Activated CD4-positive, alpha-beta T cell treated with anti-CD3 and anti-CD28 coated beads, Interleukin-2, amount 50 U/mL, for 48 hours (primary cell): ENCODE data around the gene FUT8.
"Not testable (repeated sequence)": the region's sequence is repeated elsewhere in the genome, so short reads cannot be mapped to it uniquely, and the experiment has no call there.

Experiments
- DNase-seq, 2 experiments: peaks; one replicate each; pipeline ENCODE4 v3.0.0-alpha.2; 2020

FUT8 gene

DNA sequence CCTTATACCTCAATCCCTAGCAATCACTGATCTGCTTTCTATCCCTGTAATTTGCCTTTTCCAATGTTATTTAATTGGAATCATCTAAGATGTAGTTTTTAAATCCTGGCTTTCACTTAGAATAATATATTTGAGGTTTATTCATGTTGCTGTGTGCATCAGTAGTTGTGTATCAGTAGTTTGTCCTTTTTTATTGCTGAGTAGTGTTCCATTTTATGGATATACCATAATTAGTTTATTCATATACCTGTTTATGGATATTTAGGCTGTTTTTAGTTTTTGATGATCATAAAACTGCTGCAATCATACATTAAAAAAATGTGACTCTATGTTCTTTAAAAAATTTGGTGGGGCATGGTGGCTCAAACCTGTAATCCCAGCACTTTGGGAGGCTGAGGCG is 43.7 kb downstream of the FUT8 start:
- no peak for DNase-seq

DNA sequence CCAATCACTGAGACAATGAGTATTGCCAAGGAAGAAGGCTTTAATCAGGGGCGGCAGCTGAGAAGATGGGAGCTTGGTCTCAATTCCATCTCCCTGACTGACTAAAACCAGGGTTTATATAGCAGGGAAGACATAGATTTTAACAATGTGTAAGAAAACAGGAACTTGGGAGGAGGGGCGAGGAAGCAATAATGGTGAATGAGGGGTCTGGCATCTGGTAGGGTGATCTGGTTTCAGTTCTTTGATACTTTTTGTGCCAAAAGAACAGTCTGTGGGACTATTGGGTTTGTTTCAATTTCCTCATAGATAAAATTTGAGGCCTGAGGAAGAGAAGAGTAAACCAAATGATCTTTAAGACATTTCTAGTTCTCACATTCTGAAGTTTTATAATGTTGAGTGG is 49.2 kb downstream of the FUT8 start:
- no peak for DNase-seq

DNA sequence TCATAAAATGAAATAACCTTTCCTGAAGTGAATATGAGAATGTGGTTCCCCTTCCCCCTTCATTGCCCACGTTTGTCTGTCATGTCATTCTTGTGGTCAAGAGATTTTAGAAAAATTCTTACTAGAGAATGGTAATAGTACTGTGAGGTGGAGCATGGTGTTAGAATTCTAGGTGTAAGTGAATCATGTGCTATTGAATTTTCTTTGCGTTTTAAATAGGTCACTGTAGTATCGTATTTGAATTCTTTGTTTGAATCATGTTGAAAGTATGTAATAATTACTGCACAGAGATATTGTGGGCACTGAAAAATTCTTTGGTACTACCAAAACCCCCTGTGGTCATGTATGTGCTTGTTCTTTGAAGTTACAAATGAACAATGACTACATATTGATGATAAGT is 49.9 kb downstream of the FUT8 start:
- peak in 1 of 2 experiments; percentile 24 for DNase-seq

DNA sequence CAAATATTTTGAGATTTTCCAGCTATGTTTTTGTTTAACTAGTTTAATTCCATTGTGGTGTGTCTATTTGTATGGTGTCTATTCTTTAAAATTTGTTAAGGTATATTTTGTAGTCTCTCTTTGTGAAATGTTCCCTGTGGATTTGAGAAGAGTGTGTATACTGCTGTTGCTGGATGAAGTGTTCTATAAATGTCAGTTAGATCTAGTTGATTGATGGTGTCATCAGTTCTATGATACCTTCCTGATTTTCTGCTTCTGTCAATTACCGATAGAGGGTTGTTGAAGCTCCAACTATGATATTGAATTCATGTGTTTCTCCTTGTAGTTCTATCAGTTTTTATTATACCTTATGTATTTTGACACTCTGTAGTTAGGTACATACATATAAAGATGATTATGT is 53.1 kb downstream of the FUT8 start:
- no peak for DNase-seq

DNA sequence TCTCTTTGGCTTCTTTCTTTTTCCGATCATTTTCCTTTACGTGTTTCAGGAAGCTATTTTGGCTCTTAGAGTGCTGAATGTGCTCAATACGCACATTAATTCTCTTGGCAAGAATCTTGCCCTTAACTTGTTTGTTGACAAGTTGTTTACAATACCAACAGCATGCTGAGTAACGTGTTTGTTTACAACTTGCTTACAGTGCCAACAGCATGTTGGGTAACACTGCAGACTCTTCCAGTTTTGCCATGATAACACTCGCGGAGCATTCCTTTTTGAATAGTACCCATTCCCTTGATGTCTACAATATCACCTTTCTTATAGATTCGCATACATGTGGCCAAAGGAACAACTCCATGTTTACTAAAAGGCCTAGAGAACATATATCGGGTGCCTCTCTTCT is 55.4 kb downstream of the FUT8 start:
- DNase-seq = not testable (repeated sequence)

DNA sequence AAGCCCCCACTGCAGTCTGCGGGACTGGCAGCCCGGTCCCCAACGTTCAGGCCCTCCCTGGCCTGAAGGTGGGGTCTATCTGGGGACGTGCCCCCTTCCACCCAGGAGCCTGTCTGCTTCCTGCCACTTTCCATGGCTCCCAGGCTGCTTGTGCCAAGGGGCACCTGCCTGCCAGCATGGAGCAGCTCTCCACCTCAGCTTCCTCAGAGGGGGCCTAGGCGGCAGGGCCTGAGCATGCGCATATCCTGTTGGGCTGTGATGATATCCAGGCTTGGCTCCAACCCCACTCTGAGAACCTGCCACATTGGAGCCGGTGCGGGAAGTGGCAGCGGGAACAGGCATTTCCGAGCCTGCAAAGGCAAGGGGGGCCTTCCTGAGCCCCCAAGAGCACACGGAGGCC is 57.4 kb downstream of the FUT8 start:
- DNase-seq = no peak

DNA sequence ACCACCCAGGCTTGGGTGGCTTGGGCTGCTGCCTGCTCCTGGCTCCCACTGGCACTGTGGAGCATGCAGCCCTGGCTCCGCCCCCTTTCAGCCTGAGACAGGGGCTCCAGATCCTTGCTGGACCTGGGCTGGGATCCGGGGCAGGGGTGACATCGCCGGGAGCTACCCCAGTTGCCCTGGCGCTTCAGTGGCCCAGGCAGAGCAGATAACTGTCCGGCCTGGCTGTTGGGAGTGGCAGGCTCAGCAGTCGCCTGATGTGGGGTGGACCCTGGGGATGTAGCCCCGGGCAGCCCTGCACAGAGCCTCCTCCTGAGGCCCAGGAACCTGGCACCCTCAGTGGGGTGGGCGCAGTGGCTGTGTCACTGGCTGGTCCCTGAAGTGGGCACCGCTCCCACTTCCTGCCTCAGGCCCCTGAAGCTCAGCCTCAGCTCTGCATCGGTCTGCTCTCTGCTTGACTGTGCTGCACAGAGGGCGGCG is 57.9 kb downstream of the FUT8 start:
- no peak for DNase-seq

DNA sequence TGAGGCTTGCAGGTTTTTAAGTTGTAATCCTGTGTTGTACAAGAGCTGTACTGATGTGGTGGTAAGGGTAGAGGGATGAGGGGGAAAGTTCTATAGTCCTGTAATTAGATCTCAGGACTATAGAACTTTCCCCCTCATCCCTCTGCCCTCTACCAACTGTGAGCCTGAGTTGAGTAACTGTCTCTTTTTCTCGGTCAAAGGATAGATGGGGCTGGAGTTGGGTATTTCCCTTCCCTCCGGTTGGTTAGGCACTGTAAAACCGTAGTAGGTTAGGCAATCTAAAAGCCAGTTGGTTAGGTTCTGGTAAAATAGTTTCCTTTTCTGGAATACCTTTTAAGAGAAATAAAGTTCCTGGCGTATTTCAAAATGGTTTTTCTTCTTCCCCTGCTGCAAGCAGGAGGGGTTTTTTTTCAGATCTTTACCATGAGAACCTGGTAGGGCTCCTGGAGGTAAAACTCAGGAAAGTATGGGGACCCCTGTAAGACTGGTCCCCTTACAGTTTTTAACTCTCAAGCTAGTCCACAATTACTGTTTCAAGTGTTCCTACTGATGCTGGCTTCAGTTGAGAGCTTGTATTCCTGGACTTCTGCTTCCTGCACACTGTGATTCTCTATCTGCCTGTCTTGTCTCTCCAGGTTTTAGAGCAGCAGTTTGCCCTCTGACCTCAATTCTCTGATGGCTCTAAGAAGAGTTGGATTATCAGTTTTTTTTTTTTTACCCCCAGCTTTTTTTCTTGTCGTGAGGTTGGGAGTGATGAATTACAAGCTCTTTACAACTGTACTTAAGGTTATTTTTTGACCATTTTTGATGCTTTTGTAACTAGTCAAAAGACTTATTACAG is 58.7 kb downstream of the FUT8 start:
- no peak for DNase-seq

DNA sequence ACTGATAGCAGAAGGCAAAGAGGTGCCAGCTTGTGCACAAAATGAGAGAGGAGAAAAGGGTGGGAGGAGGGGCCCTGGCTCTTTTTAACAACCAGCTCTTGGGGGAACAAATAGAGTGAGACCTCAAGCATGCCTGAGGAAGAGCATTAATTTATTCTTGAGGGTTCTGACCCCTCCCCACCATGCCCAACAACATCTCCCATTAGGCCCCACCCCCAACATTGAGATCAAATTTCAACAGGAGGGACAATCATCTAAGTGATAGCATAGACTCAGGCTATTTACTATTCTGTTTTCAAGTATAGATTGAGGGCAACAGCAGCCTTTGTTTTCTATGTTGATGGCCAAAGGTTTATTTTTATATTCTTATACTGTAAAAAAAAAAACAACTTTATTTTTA is 59.7 kb downstream of the FUT8 start:
- DNase-seq = no peak

DNA sequence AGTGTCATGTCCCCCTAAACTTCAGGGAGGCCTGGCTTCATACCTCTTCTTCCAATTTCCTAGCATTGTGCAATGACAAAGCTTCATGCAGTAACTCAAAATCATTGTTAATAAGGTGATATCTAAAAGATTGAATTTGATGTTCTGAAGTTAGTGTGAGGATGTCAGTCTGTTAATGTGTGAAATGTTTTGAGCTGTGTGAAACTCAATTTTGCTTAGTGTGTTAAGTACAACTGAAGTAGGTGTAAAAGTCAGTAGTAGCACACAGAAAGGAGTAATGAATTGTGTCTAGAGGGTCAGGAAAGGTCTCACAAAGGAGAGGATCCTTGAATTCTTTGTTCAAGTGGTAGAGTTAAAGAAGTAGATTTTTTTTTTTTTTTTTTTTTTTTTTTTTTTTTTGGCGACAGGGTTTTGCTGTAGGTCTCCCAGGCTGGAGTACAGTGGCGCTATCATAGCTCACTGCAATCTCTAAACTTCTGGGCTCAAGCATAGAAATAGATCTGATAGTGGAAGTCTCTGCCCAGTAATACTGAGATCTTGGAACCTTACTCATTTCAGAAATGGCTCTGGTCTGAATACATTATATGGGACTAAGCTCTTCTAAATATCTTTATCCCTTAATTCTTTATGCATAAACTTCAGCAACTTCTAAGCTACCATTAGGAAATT is 63.9 kb downstream of the FUT8 start:
- no peak for DNase-seq

DNA sequence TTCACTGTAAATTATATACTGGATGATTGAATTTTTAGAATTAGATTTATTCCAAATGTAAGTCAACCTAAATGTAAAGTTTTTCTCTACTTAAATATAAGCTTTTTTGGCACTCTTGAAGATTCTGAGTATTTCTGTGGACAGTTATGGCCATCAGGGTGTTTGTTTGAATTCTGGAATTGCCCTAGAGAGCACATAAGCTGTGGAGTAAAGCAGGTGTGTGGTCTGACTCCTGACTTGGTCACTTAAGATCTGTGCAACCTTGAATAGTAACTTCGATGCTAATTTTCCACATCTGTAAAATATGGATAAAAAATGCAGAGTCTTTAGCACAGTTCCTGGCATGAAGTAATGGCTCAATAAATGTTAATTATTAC is 64.4 kb downstream of the FUT8 start:
- no peak for DNase-seq

DNA sequence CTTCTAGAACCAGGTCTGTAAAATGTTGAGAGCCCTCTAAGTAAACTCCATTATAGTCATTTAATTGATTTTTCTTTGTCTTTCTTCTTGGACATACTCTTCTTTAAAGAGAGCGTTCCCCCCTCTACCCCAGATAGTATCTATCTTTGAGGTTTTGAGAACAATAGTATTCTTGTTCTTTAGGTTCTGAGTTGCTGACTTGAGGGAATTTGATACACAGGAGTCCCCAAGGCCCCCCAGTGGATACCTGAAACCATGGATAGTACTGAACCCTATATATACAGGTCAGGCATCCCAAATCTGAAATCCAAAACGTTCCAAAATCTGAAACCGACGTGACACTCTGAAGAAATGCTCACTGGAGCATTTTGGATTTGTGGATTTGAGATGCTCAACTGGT is 65.5 kb downstream of the FUT8 start:
- DNase-seq = no peak

DNA sequence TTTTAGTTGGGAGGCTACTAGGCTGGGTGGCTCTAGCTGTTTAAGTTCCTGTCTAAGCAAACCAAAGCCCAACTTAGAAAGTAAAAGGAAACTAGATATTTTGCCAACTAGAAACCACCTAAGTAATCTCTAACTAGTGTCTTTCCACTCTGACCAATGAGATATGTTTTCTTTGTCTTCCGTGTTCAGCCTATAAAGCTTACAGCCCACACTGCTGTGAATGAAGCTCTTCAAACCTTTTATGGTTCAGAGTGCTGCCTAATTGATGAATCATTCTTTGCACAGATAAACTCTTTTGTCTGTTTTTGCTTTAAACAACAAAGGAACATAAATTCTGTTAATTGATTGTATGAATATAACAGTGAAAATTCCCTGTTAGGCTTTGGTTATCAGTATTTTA is 66.1 kb downstream of the FUT8 start:
- no peak for DNase-seq

DNA sequence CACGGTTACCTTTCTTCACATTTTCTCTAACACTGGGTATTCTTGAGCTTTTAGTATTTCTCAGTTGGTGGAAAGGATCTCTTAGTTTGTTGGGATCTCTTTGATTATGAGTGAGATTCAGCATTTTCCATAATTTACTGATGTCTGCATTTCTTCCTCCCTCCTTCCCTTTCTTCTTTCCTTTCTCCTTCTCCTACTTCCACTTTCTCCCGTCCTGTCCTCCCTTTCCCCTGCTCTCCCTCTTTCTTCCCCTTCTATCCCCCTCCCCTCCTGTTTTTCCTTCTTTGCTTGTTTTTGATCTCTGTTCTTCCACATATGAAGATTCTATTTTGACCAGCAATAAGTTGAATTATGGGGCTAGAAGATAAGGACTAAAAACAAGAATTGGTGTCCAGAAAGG is 66.9 kb downstream of the FUT8 start:
- DNase-seq = no peak

DNA sequence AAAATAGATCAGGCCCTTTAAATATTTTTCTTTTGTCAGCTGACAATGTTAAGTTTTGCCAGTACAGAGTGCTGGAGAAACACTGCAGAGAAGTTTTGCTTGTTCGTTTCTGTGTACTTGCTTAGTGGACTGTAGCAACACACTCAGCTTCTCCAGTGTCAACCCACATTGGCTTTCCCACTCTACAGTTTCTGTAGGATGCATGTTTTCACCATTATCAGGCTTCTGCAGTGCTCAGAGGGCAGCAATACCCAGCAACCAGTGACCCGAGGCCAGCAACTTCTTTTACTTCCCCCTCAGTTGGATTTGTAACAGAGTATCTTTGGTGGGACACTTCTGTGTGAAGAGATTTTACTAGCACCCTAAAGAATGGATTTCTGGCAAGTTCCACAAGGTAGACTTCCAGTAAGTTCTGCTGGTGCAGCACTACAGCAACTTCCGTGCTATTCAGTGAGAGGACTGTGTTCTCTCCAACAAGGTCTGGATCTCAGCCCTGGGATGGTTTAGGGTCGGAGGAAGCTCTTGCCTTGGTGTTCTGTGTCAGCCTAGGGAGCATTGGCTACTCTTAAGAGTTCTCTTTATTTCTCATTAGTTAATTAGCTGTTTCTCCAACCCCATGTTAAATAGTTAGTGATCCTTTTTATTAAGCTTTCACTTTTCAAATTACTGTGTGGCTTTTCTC is 70.4 kb downstream of the FUT8 start:
- DNase-seq = no peak

DNA sequence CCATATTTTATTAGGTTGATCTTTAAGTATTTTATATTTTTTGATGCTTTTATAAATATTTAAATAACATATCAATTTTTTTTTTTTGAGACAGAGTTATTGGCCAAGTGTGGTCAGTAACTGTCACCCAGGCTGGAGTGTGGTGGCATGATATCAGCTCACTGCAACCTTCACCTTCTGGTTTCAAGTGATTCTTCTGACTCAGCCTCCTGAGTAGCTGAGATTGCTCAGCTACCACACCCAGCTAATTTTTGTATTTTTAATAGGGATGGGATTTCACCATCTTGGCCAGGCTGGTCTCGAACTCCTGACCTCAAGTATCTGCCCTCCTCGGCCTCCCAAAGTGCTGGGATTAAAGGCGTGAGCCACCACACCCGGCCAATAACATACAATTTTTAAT is 71.1 kb downstream of the FUT8 start:
- no peak for DNase-seq

DNA sequence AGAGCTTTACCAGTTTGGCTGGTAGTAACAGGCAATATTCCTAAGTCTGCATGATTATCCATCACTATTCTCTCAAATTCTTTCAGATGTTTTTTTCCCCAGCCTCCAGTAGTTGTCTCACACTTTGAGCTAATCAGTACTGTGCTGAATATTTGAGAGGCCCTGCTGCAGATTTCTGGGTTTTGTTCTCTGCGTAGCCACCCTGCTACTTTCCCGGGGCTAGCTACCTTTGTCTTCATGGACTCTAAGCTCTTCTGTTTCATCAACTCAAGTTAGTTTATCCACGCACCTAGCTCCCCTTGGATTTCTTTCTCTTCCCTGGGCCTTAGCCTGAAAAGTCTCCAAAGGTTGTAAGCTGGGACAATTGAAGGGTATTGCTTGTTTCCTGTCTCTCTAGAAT is 73.0 kb downstream of the FUT8 start:
- no peak for DNase-seq

DNA sequence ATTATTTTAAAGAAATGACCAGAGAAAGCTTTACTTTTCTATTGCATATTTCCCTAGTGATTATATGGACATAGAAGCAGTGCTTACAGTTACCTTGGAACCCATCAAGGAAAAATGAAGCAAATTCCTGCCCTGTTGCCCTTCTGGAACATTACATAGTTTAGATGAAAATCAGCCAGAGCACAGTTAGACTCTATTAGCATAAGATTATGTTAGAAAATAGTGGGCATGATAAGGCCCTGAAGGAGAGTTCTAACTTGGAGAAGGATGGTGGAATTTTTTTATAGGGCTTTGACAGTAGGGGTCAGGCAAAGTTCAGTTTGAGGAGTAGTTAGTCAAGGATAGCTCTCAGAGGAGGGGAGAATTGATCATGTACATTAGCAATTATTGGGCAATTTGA is 74.3 kb downstream of the FUT8 start:
- DNase-seq = no peak

DNA sequence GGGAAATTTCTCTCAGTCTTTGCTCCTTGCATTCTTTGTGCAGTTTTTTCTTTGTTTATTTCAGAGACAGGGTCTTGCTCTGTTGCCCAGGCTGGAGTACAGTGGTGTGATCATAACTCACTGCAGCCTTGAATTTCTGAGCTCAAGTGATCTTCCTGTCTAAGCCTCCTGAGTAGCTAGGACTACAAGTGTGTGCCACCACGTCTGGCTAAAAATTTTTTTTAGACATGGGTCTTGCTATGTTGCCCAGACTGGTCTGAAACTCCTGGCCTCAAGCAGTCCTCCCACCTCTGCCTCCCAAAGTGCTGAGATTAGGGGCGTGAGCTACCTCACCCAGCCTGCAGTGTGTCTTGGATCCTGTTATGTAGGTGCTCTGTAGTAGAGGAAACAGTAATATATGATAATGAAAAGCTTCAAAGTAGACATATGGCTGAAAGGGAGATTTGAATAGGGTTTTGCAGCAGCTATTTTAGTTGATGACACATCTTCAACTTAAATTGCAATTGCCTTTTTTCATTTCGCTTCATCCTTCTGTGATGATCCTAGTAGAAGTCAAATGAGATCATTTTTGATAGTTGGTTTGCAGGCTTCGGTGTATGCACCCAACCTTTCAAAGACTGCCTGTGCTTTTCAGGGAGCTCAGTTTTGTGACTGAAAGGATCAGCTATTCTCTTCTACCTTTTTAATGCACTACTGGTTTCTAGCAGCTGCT is 75.4 kb downstream of the FUT8 start:
- no peak for DNase-seq

DNA sequence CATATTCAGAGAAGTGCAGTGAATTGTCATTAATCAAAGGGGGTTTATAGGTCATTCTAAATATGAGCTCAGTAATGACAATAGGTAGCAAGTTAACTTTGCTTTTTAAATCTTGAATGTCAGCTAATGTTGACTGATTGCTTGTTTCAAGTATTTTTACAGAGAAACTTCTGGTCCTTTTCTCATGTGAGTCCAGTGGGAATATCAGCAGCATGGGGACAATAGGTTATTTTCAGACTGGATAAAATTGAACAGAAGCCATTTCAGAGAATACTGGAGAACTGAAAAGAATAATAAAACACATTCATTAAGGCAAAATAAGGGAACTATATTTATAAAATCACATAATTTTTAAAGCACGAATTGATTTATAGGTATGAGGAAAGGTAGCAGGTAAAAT is 78.7 kb downstream of the FUT8 start:
- DNase-seq = no peak

DNA sequence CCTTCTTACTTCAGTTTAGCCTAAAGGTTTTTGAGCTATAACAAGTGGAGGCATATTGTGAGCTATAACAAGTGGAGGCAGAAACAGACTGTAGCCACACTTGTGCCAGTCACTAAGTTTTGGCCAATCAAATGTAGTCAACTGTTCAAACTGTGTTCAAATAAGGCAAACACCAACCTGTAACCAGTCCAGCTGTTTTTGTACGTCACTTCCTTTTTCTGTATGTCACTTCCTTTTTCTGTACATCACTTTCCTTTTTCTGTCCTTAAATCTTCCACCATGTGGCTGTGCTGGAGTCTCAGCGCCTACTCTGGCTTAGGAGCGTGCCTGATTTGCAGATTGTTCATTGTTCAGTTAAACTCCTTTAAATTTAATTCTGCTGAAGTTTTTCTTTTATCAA is 79.7 kb downstream of the FUT8 start:
- DNase-seq = no peak

DNA sequence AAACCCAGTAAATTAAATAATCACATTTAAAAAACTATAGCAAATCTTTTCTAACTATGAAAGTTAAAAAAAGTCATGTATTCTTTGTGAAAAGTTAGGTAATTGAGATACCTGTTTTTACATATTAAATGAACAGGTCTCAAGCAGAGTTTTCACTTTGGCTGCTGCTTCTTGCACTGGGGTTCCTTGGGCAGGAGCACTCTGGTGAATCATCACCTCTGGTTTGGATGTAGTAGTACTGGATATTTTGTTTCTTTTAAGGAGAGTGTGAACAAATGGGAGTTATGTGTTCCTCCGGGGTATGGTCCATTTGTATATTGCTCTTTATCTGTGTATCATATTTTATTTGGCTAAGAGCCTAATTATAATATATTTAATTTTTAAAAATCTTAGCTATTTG is 82.7 kb downstream of the FUT8 start:
- no peak for DNase-seq
